ENCODE measurements around the gene TEX2.

TEX2 gene

GRCh38 chr17:64161380-64162176 is 101.5 kb downstream of the TEX2 start:
- Mint-ChIP-seq H3K4me3 (no peak overlapping the region), H3K36me3 (peaks cover 7% of the 10 kb centered on the region), H3K4me1 (ENCODE audit: low read depth) (no peaks in the 10 kb centered on the region), H3K27me3 (no peaks in the 10 kb centered on the region), H3K27ac (no peak overlapping the region), H3K9me3 (ENCODE audit: low read depth) (no peaks in the 10 kb centered on the region)

GRCh38 chr17:64160378-64160777 is 102.7 kb downstream of the TEX2 start:
- no peaks in the 10 kb centered on the region for H3K9me3 Mint-ChIP-seq (ENCODE audit: low read depth)
- no peaks in the 10 kb centered on the region for H3K27me3 Mint-ChIP-seq
- no peak overlapping the region for H3K27ac Mint-ChIP-seq
- peaks cover 4% of the 10 kb centered on the region for H3K36me3 Mint-ChIP-seq
- H3K4me1 Mint-ChIP-seq (ENCODE audit: low read depth): no peaks in the 10 kb centered on the region
- H3K4me3 Mint-ChIP-seq: no peak overlapping the region

GRCh38 chr17:64158831-64159590 is 104.0 kb downstream of the TEX2 start:
- Mint-ChIP-seq H3K36me3 (no peaks in the 10 kb centered on the region), H3K4me3 (no peak overlapping the region), H3K27ac (no peak overlapping the region), H3K27me3 (no peaks in the 10 kb centered on the region), H3K9me3 (ENCODE audit: low read depth) (no peaks in the 10 kb centered on the region), H3K4me1 (ENCODE audit: low read depth) (no peaks in the 10 kb centered on the region)

DNA sequence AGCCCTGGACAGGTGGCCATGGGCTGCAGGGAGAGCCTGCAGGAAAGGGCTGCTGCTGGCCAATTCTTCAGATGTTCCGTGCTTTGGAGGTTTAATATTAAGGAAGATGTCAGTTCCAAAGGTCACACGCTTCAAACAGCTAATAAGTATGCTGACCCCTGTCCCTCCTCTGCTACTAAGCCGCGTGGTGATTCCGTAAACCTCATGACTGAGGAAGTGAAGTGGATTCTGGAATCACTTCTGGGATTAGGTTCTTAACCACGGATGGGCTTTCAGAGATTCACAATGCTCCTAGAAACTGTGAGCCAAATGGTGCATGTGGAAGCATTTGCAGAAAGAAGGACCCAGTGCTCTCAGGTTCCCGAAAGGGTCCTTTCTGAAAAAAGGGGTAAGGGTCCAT is 104.7 kb downstream of the TEX2 start:
- H3K4me3 Mint-ChIP-seq: no peak overlapping the region
- no peaks in the 10 kb centered on the region for H3K9me3 Mint-ChIP-seq (ENCODE audit: low read depth)
- no peaks in the 10 kb centered on the region for H3K4me1 Mint-ChIP-seq (ENCODE audit: low read depth)
- H3K27ac Mint-ChIP-seq: no peak overlapping the region
- no peaks in the 10 kb centered on the region for H3K27me3 Mint-ChIP-seq
- no peaks in the 10 kb centered on the region for H3K36me3 Mint-ChIP-seq

GRCh38 chr17:64157669-64158180 is 105.3 kb downstream of the TEX2 start:
- Mint-ChIP-seq H3K27me3 (no peaks in the 10 kb centered on the region), H3K9me3 (ENCODE audit: low read depth) (no peaks in the 10 kb centered on the region), H3K36me3 (no peaks in the 10 kb centered on the region), H3K4me1 (ENCODE audit: low read depth) (no peaks in the 10 kb centered on the region), H3K4me3 (no peak overlapping the region), H3K27ac (no peak overlapping the region)

DNA sequence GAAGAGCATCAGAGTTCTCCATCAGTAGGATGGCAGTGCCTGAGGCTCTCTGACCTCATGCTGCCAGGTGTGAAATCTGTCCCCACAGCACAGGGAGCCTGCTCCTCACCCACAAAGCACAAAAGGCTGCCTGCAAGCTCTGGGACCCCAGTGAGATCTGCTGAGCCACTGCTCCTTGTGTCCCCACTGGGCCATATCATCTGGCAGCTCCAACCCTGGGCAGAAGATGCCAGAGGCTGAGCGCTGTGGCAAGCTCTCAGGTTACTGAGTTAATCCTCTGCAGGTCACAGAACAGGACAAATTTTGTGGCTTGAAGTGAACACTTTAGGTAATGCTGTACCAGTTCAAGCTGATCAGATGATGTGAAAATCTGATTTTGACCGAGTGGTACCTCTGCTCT is 106.4 kb downstream of the TEX2 start:
- H3K9me3 Mint-ChIP-seq (ENCODE audit: low read depth): no peaks in the 10 kb centered on the region
- no peak overlapping the region for H3K27ac Mint-ChIP-seq
- no peak overlapping the region for H3K4me3 Mint-ChIP-seq
- H3K4me1 Mint-ChIP-seq (ENCODE audit: low read depth): no peaks in the 10 kb centered on the region
- H3K27me3 Mint-ChIP-seq: no peaks in the 10 kb centered on the region
- no peaks in the 10 kb centered on the region for H3K36me3 Mint-ChIP-seq

GRCh38 chr17:64155751-64156544 is 107.1 kb downstream of the TEX2 start:
- Mint-ChIP-seq H3K9me3 (ENCODE audit: low read depth) (no peaks in the 10 kb centered on the region), H3K36me3 (no peaks in the 10 kb centered on the region), H3K4me1 (ENCODE audit: low read depth) (no peaks in the 10 kb centered on the region), H3K4me3 (no peak overlapping the region), H3K27ac (no peak overlapping the region), H3K27me3 (no peaks in the 10 kb centered on the region)

DNA sequence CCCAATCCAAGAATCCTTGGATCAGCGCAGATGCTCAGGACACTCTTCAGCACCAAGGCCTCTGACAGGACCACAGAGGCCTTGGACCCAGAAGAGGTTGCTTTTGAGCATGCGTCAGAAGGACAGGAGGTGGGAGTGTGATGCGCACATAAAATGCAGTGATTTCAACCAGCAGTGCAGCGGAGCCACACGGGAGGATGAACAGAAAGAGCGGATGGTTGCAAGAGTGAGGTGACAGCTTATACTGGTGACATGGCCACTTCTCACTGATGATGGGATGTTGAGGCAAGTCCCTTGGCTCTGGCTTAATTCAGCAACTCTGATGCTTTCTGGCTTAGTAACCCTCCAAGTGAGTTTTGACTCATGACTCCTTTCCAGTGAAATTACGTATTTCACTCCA is 107.9 kb downstream of the TEX2 start:
- Mint-ChIP-seq H3K9me3 (ENCODE audit: low read depth) (no peaks in the 10 kb centered on the region), H3K4me1 (ENCODE audit: low read depth) (no peaks in the 10 kb centered on the region), H3K36me3 (no peaks in the 10 kb centered on the region), H3K27me3 (no peaks in the 10 kb centered on the region), H3K27ac (no peak overlapping the region), H3K4me3 (no peak overlapping the region)

- no peaks in the 10 kb centered on the region for H3K36me3 Mint-ChIP-seq
- H3K9me3 Mint-ChIP-seq (ENCODE audit: low read depth): no peaks in the 10 kb centered on the region
- no peak overlapping the region for H3K27ac Mint-ChIP-seq
- no peak overlapping the region for H3K4me3 Mint-ChIP-seq
- no peaks in the 10 kb centered on the region for H3K4me1 Mint-ChIP-seq (ENCODE audit: low read depth)
- no peaks in the 10 kb centered on the region for H3K27me3 Mint-ChIP-seq
These were observed 108.3 kb downstream of the TEX2 start for GRCh38 chr17:64154717-64155116.

GRCh38 chr17:64154313-64154695 is 108.8 kb downstream of the TEX2 start:
- H3K27me3 Mint-ChIP-seq: no peaks in the 10 kb centered on the region
- no peaks in the 10 kb centered on the region for H3K36me3 Mint-ChIP-seq
- H3K27ac Mint-ChIP-seq: no peak overlapping the region
- H3K4me1 Mint-ChIP-seq (ENCODE audit: low read depth): no peaks in the 10 kb centered on the region
- H3K4me3 Mint-ChIP-seq: no peak overlapping the region
- no peaks in the 10 kb centered on the region for H3K9me3 Mint-ChIP-seq (ENCODE audit: low read depth)

GRCh38 chr17:64153565-64154312 is 109.3 kb downstream of the TEX2 start:
- Mint-ChIP-seq H3K4me1 (ENCODE audit: low read depth) (peaks cover 4% of the 10 kb centered on the region), H3K27me3 (no peaks in the 10 kb centered on the region), H3K9me3 (ENCODE audit: low read depth) (no peaks in the 10 kb centered on the region), H3K36me3 (peaks cover 4% of the 10 kb centered on the region), H3K4me3 (no peak overlapping the region), H3K27ac (no peak overlapping the region)

DNA sequence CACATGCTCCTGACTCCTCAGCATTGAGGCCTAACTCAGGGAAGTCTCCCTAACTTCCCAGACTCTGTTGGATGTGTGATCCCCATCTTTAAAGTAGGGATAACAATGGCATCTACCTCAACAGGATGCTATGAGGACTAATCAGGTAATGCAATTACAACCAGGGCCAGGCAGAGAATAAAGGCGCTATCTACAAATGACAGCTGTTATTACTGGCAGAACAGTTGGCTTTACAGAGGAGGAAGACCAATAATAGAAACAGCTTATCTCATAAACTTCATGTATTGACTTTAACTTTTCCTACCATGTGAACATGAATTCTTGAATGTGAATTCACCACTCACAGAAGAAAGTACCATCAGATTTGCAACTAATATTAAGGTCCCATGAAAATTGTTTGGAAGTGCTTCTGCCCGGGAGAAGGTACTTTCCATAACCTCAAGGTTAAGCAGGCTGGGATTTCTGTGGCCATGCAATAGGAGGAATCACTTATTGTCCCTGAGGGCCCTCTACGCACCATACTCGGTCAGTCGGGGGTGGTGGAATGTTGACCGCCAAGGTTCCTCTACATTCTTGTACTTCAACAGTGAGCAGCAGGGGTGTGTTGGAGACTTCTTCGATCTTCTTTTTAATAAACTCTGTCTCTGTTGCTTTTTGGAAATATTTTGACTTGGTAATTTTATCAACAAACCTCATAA is 110.5 kb downstream of the TEX2 start:
- no peaks in the 10 kb centered on the region for H3K27me3 Mint-ChIP-seq

DNA sequence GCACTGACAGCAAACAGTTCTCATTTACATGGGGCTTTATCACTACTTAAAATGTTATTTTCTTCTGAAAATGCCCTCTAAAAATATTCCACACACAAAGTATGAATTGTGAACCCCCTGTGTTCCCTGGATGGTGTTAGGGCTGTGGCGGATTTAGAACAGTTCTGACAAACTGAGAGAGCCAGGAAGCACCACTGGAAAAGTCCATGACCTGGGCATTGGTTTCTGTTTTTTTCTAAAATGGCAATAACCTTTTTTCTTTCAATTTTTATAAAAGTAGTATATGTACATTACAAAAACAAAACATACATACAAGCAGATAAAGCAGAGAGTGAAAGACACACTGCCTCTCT is 112.1 kb downstream of the TEX2 start:
- Mint-ChIP-seq H3K27me3 (no peaks in the 10 kb centered on the region), H3K4me1 (ENCODE audit: low read depth) (peaks cover 27% of the 10 kb centered on the region), H3K36me3 (peaks cover 17% of the 10 kb centered on the region), H3K9me3 (ENCODE audit: low read depth) (no peaks in the 10 kb centered on the region), H3K27ac (no peak overlapping the region), H3K4me3 (no peak overlapping the region)

More for the DNA sequence above, 110.5 kb downstream of the TEX2 start:
- Mint-ChIP-seq H3K9me3 (ENCODE audit: low read depth) (no peaks in the 10 kb centered on the region), H3K36me3 (peaks cover 9% of the 10 kb centered on the region), H3K4me3 (no peak overlapping the region), H3K4me1 (ENCODE audit: low read depth) (peaks cover 16% of the 10 kb centered on the region), H3K27ac (no peak overlapping the region)

Measured in activated naive CD8-positive, alpha-beta T cell (primary cell).